ENCODE data around the gene ATXN7L1. TPM values are rescaled to one million over a fixed set of nuclear protein-coding genes. Genes with fewer than 3 reads are reported as not detected.
"Not testable (repeated sequence)": the region's sequence is repeated elsewhere in the genome, so short reads cannot be mapped to it uniquely, and the experiment has no call there.

Gene ATXN7L1
- total and polyA plus RNA-seq, 4 donors = 4.2 to 22.5 (median 8.5) TPM

- Histone ChIP-seq H3K36me3 (ENCODE audit: control insufficient read depth in 4 of 4, insufficient read depth in 4 of 4, low read length in 4 of 4) (peaks cover 0 to 17% (median 0%) of the 10 kb centered on the region in 4 donors), H3K27me3 (ENCODE audit: control insufficient read depth in 3 of 3, insufficient read depth in 3 of 3, low read length in 2 of 3) (no peaks in the 10 kb centered on the region), H3K9ac (ENCODE audit: insufficient read depth in 1 of 2, low read length in 2 of 2) (no peak overlapping the region), H3K27ac (ENCODE audit: low read depth in 1 of 2, low read length in 1 of 2) (no peak overlapping the region), H3K4me3 (no peak overlapping the region), H3K9me3 (ENCODE audit: control insufficient read depth in 4 of 4, insufficient read depth in 3 of 4, low read length in 3 of 4) (peaks cover 0 to 11% (median 4%) of the 10 kb centered on the region in 4 donors), H3K4me1 (ENCODE audit: control insufficient read depth in 5 of 5, insufficient read depth in 5 of 5, low read length in 5 of 5) (peaks cover 3 to 20% (median 16%) of the 10 kb centered on the region in 5 donors)
- no peak for DNase-seq
- WGBS, 2 donors = 98% methylated on average over 5 of the region's 5 CpGs
- no peak for ATAC-seq (ENCODE audit: insufficient read depth, low FRiP score)
- TF ChIP-seq CTCF (IDR thresholded peaks at IDR 0.05; ENCODE audit: control extremely low read depth, extremely low read depth) = no peak
These were observed 164.5 kb downstream of the ATXN7L1 start for GRCh38 chr7:105711726-105712402.

GRCh38 chr7:105710720-105711119 lies 165.7 kb downstream of the ATXN7L1 start:
- WGBS, 2 donors = 96 to 97% methylated on average over 4 of the region's 4 CpGs
- peaks cover 0 to 11% (median 4%) of the 10 kb centered on the region in 4 donors for H3K9me3 ChIP-seq (ENCODE audit: control insufficient read depth in 4 of 4, insufficient read depth in 3 of 4, low read length in 3 of 4)

GRCh38 chr7:105708763-105709080 lies 167.7 kb downstream of the ATXN7L1 start:
- Histone ChIP-seq H3K9ac (ENCODE audit: insufficient read depth in 1 of 2, low read length in 2 of 2) (no peak overlapping the region), H3K4me1 (ENCODE audit: control insufficient read depth in 5 of 5, insufficient read depth in 5 of 5, low read length in 5 of 5) (peaks cover 3 to 25% (median 8%) of the 10 kb centered on the region in 5 donors), H3K9me3 (ENCODE audit: control insufficient read depth in 4 of 4, insufficient read depth in 3 of 4, low read length in 3 of 4) (peaks cover 0 to 11% (median 4%) of the 10 kb centered on the region in 4 donors), H3K27me3 (ENCODE audit: control insufficient read depth in 3 of 3, insufficient read depth in 3 of 3, low read length in 2 of 3) (no peaks in the 10 kb centered on the region), H3K36me3 (ENCODE audit: control insufficient read depth in 4 of 4, insufficient read depth in 4 of 4, low read length in 4 of 4) (peaks cover 0 to 17% (median 0%) of the 10 kb centered on the region in 4 donors), H3K4me3 (no peak overlapping the region), H3K27ac (ENCODE audit: low read depth in 1 of 2, low read length in 1 of 2) (no peak overlapping the region)
- no peak for ATAC-seq (ENCODE audit: insufficient read depth, low FRiP score)
- 95 to 98% methylated on average over 4 of the region's 4 CpGs for WGBS, 2 donors
- no peak for DNase-seq
- TF ChIP-seq CTCF (IDR thresholded peaks at IDR 0.05; ENCODE audit: control extremely low read depth, extremely low read depth) = no peak

More at GRCh38 chr7:105710720-105711119, 165.7 kb downstream of the ATXN7L1 start:
- Histone ChIP-seq H3K4me1 (ENCODE audit: control insufficient read depth in 5 of 5, insufficient read depth in 5 of 5, low read length in 5 of 5) (peaks cover 3 to 25% (median 17%) of the 10 kb centered on the region in 5 donors), H3K36me3 (ENCODE audit: control insufficient read depth in 4 of 4, insufficient read depth in 4 of 4, low read length in 4 of 4) (peaks cover 0 to 17% (median 0%) of the 10 kb centered on the region in 4 donors)
- DNase-seq; H3K9ac ChIP-seq (ENCODE audit: insufficient read depth in 1 of 2, low read length in 2 of 2); H3K27me3 ChIP-seq (ENCODE audit: control insufficient read depth in 3 of 3, insufficient read depth in 3 of 3, low read length in 2 of 3); H3K27ac ChIP-seq (ENCODE audit: low read depth in 1 of 2, low read length in 1 of 2); H3K4me3 ChIP-seq; ATAC-seq (ENCODE audit: insufficient read depth, low FRiP score): not testable (repeated sequence)

GRCh38 chr7:105707967-105708762 lies 168.2 kb downstream of the ATXN7L1 start:
- ATAC-seq (ENCODE audit: insufficient read depth, low FRiP score) (peak; percentile 62), DNase-seq (peak; percentile 59 to 80 (median 78))
- TF ChIP-seq CTCF (IDR thresholded peaks at IDR 0.05; ENCODE audit: control extremely low read depth, extremely low read depth) = no peak

More at GRCh38 chr7:105707967-105708762, 168.2 kb downstream of the ATXN7L1 start:
- no peak overlapping the region for H3K9ac ChIP-seq (ENCODE audit: insufficient read depth in 1 of 2, low read length in 2 of 2)
- no peak overlapping the region for H3K4me3 ChIP-seq
- 17 to 21% methylated on average over 9 of the region's 9 CpGs for WGBS, 2 donors
- H3K4me1 ChIP-seq (ENCODE audit: control insufficient read depth in 5 of 5, insufficient read depth in 5 of 5, low read length in 5 of 5) = peaks cover 2 to 25% (median 8%) of the 10 kb centered on the region in 5 donors
- H3K36me3 ChIP-seq (ENCODE audit: control insufficient read depth in 4 of 4, insufficient read depth in 4 of 4, low read length in 4 of 4) = peaks cover 0 to 16% (median 0%) of the 10 kb centered on the region in 4 donors
- H3K9me3 ChIP-seq (ENCODE audit: control insufficient read depth in 4 of 4, insufficient read depth in 3 of 4, low read length in 3 of 4) = peaks cover 0 to 11% (median 4%) of the 10 kb centered on the region in 4 donors
- H3K27me3 ChIP-seq (ENCODE audit: control insufficient read depth in 3 of 3, insufficient read depth in 3 of 3, low read length in 2 of 3) = no peaks in the 10 kb centered on the region
- no peak overlapping the region for H3K27ac ChIP-seq (ENCODE audit: low read depth in 1 of 2, low read length in 1 of 2)

All from lung (tissue), 12 donors.